Panc1 (cell line): Measurements from ENCODE around the gene FARP2. TPM values are rescaled to one million over a fixed set of nuclear protein-coding genes. Genes with fewer than 3 reads are reported as not detected.

ENCODE experiments used
- ATAC-seq: fragments of 200-7000 bp; cut with Tn5 transposase; 2 replicates; pipeline ENCODE4 v1.9.1; 2020; ENCODE audit warnings: mild to moderate bottlenecking, moderate library complexity
- BruUV-seq: library from RNA; stranded (reverse); fragments of 400-500 nt; replicated peaks from 2 replicates; lab custom pipeline; 2021; lab: Mats Ljungman, UMichigan
- CTCF ChIA-PET: fragments of 300-600 bp; sonication (Branson Sonifier 250); formaldehyde crosslinking; loops from one replicate; lab custom pipeline; 2022; ENCODE audit warnings: antibody characterized with exemption; lab: Charles Lee
- POLR2A ChIA-PET: fragments of 300-600 bp; sonication (Branson Sonifier 250); formaldehyde crosslinking; loops from one replicate; lab custom pipeline; 2022; ENCODE audit warnings: antibody characterized with exemption; lab: Charles Lee
- DNase-seq: peaks from one replicate; pipeline ENCODE4 v3.0.0-alpha.2; 2010; ENCODE audit warnings: low read depth, low spot score
- H3K27ac ChIP-seq: 2 replicates; pipeline ENCODE4 v1.5.1; 2011; ENCODE audit warnings: mild to moderate bottlenecking, low read length, inconsistent platforms
- H3K27me3 ChIP-seq: fragments of 200-500 bp; sonication (Bioruptor generic); 2 replicates; pipeline ENCODE4 v1.6.0; 2014; ENCODE audit warnings: low read length, inconsistent platforms; ENCODE audit not compliant: control insufficient read depth, insufficient read depth
- H3K36me3 ChIP-seq: fragments of 200-500 bp; sonication (Bioruptor generic); 2 replicates; pipeline ENCODE4 v1.5.1; 2014; ENCODE audit warnings: inconsistent platforms, mild to moderate bottlenecking, low read length, moderate library complexity; ENCODE audit not compliant: control insufficient read depth, insufficient read depth
- H3K4me1 ChIP-seq: 2 replicates; pipeline ENCODE4 v1.5.1; 2011; ENCODE audit warnings: inconsistent platforms, mild to moderate bottlenecking, low read length, moderate library complexity; ENCODE audit not compliant: control insufficient read depth, insufficient read depth
- H3K4me3 ChIP-seq, 2 experiments: 2 replicates each; pipeline ENCODE4 v1.5.1; 2011 to 2012; ENCODE audit warnings: low read depth in 2 of 2, low read length in 2 of 2, mild to moderate bottlenecking in 2 of 2, inconsistent platforms in 1 of 2, moderate library complexity in 1 of 2
- H3K9me3 ChIP-seq: fragments of 200-500 bp; sonication (Bioruptor generic); 2 replicates; pipeline ENCODE4 v1.5.1; 2014; ENCODE audit warnings: low read depth, mild to moderate bottlenecking, inconsistent platforms, low read length, moderate library complexity; ENCODE audit not compliant: control insufficient read depth, insufficient read depth
- POLR2AphosphoS5 ChIP-seq: IDR thresholded peaks from 2 replicates; pipeline ENCODE4 v1.6.1; 2012; ENCODE audit warnings: mild to moderate bottlenecking, low read depth, low read length, moderate library complexity
- SIN3A ChIP-seq: IDR thresholded peaks from 2 replicates; pipeline ENCODE4 v1.6.1; 2012; ENCODE audit warnings: low read depth, mild to moderate bottlenecking, low read length, moderate library complexity, borderline replicate concordance; ENCODE audit not compliant: insufficient read depth
- TCF7L2 ChIP-seq: IDR thresholded peaks from 2 replicates; pipeline ENCODE4 v1.6.1; 2011; ENCODE audit warnings: mild to moderate bottlenecking, low read depth, low read length, inconsistent platforms
- in situ Hi-C: cut with HindIII; loops from 2 replicates; pipeline ENCODE4 v1.10.0; 2016; ENCODE audit warnings: low sequenced_read_pairs, low pct_unique_long_range_greater_than_20kb
- intact Hi-C: fragments of 100-400 bp; cut with micrococcal nuclease; formaldehyde crosslinking; loops from one replicate; pipeline ENCODE4 v1.10.0; 2022; ENCODE audit not compliant: unreplicated experiment
- total RNA-seq: library from RNA; stranded (reverse); gene quantifications from one replicate; pipeline ENCODE4 v1.2.1, GENCODE V29; 2021; ENCODE audit not compliant: unreplicated experiment
- TF ChIP-seq, protein P1 (sequence below), 2 experiments: IDR thresholded peaks; 2 replicates each; pipeline ENCODE4 v1.6.1; 2011 to 2012; ENCODE audit warnings: low read depth in 2 of 2, control low read depth in 1 of 2, low read length in 1 of 2, mild to moderate bottlenecking in 1 of 2, moderate library complexity in 1 of 2; ENCODE audit not compliant: insufficient read depth in 1 of 2
- TF ChIP-seq, protein P2 (sequence below): fragments of 450-650 bp; IDR thresholded peaks from 2 replicates; pipeline ENCODE4 v1.5.1; 2017; ENCODE audit warnings: mild to moderate bottlenecking

FARP2 gene
- total RNA-seq, 1 experiment from 2014 or later = 80.3 TPM

DNA sequence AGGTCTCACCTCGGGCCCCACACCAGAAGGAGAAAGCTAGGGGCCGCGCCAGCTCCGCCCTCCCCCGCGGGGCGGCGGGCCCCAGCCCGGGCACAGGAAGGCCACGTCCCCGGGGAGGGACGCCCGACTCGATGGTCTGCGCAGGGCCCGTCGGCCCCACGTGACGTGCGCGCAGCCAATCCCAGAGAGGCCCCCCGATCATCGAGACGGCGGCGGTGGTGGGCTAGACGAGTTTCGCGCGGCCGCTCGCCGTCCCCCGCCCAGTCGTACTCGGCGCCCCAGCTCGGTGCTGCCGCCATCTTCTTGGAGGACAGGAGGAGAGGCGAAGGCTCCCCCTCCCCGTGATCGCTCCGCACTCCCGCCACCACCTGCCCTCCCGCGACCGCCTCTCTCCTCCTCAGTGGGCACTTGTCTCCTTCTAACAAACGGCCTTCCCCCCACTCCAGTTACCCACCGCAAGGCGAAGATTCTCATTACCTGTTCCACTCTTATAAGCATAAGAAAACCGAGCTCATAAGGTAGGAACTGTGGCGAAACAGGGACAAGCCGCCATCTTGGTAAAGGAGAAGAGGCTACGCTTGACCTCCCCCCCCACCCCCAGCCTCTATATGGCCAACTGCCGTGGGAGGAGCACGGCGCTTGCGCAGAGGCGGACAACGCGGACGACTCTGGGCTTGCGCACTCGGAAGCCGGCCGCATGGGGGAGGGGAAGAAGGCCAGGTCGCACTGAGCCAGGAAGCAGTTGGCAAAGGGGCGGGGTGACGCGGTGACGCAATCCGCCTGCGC is 40.8 kb upstream of the FARP2 start, which contains the start of gene HDLBP:
HDLBP (minus strand) TSS at position 580 of the 786 bp plus-strand sequence. CDS start 48,803 bp downstream, outside the sequence.
- intact Hi-C loops = no loop called here
- POLR2A ChIA-PET = interaction anchor here (0.6 to 1.2 kb wide), 3 partner anchors 22 to 316 kb away, joined by 3 to 8 read pairs (median 4); no protein-coding TSS in a partner anchor

DNA sequence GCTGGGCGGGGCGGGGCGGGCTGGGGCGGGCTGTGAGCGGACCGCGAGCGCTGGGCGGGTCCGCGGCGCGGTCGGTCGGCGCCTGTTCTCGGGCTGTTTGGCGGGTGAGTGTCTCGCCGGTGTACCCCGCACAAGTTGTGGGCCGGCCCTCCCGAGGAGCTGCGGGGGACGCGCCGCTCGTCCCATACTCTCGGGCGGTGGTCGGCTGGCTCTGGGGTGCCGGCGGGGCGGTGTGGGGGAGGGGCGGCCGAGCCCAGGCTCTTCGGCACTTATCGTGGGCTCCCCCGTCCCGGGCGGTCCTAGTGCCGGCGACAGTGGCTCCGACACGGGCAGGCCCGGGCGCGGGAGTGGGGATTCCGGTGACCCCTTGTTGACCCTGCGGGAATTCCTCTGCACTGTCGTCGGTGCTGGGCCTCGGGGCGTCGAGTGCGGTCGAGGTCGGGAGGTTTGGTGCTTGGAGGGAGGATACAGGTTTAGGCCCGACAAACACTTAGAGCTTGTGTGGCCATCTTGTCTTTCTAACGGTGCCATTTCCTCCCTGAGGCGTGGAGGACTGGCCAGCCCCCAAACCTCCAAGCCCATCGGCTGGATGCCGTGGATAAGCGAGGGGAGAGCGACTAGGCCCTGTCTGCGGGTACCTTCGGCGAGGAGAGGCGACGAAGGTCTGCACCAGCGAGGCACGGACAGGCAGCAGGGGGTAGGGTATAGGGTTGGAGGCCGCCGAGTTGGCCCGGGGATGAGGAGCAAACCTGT is 40.0 kb upstream of the FARP2 start, which contains the start of gene SEPTIN2:
SEPTIN2 (plus strand) TSS at position 47 of the 753 bp plus-strand sequence. CDS start 8,308 bp downstream, outside the sequence.
- TF ChIP-seq TCF7L2 = no peak
- no peak; the same call in none of the 2 replicates for TF ChIP-seq POLR2AphosphoS5
- no peak for TF ChIP-seq SIN3A
- TF ChIP-seq, protein P1, sequence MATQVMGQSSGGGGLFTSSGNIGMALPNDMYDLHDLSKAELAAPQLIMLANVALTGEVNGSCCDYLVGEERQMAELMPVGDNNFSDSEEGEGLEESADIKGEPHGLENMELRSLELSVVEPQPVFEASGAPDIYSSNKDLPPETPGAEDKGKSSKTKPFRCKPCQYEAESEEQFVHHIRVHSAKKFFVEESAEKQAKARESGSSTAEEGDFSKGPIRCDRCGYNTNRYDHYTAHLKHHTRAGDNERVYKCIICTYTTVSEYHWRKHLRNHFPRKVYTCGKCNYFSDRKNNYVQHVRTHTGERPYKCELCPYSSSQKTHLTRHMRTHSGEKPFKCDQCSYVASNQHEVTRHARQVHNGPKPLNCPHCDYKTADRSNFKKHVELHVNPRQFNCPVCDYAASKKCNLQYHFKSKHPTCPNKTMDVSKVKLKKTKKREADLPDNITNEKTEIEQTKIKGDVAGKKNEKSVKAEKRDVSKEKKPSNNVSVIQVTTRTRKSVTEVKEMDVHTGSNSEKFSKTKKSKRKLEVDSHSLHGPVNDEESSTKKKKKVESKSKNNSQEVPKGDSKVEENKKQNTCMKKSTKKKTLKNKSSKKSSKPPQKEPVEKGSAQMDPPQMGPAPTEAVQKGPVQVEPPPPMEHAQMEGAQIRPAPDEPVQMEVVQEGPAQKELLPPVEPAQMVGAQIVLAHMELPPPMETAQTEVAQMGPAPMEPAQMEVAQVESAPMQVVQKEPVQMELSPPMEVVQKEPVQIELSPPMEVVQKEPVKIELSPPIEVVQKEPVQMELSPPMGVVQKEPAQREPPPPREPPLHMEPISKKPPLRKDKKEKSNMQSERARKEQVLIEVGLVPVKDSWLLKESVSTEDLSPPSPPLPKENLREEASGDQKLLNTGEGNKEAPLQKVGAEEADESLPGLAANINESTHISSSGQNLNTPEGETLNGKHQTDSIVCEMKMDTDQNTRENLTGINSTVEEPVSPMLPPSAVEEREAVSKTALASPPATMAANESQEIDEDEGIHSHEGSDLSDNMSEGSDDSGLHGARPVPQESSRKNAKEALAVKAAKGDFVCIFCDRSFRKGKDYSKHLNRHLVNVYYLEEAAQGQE (IDR thresholded peaks at IDR 0.05; ENCODE audit: insufficient read depth in 1 of 2, low read depth in 2 of 2, low read length in 1 of 2) = no peak
- TF ChIP-seq, protein P2, sequence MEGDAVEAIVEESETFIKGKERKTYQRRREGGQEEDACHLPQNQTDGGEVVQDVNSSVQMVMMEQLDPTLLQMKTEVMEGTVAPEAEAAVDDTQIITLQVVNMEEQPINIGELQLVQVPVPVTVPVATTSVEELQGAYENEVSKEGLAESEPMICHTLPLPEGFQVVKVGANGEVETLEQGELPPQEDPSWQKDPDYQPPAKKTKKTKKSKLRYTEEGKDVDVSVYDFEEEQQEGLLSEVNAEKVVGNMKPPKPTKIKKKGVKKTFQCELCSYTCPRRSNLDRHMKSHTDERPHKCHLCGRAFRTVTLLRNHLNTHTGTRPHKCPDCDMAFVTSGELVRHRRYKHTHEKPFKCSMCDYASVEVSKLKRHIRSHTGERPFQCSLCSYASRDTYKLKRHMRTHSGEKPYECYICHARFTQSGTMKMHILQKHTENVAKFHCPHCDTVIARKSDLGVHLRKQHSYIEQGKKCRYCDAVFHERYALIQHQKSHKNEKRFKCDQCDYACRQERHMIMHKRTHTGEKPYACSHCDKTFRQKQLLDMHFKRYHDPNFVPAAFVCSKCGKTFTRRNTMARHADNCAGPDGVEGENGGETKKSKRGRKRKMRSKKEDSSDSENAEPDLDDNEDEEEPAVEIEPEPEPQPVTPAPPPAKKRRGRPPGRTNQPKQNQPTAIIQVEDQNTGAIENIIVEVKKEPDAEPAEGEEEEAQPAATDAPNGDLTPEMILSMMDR = no peak
- in situ Hi-C loops = no loop called here
- BruUV-seq = no TSS peak
- Histone ChIP-seq H3K27me3 (no peaks in the 10 kb centered on the region), H3K36me3 (peaks cover 8% of the 10 kb centered on the region), H3K4me1 (peaks cover 57% of the 10 kb centered on the region), H3K4me3 (peak within 1 kb of the TSS; percentile 88 to 99), H3K9me3 (no peaks in the 10 kb centered on the region), H3K27ac (peak within 1 kb of the TSS; percentile 99)
- ChIA-PET POLR2A (interaction anchor here (0.6 to 1.2 kb wide), 2 partner anchors 22 to 41 kb away, joined by 4 to 8 read pairs; no protein-coding TSS in a partner anchor), CTCF (interaction anchor here (0.6 kb wide), 1 partner anchor 729 kb away, joined by 9 read pairs; no protein-coding TSS in a partner anchor)
- peak; percentile 64 for ATAC-seq
- DNase-seq = no peak
- intact Hi-C loops = no loop called here

More for the DNA sequence above, 40.8 kb upstream of the FARP2 start, which contains the start of gene HDLBP:
- Histone ChIP-seq H3K4me3 (peak within 1 kb of the TSS; percentile 88 to 99), H3K27me3 (no peaks in the 10 kb centered on the region), H3K36me3 (peaks cover 8% of the 10 kb centered on the region), H3K27ac (peak within 1 kb of the TSS; percentile 99), H3K9me3 (no peaks in the 10 kb centered on the region), H3K4me1 (peaks cover 56% of the 10 kb centered on the region)
- in situ Hi-C loops = no loop called here
- ATAC-seq = peak; percentile 92
- peak; percentile 94 for DNase-seq
- BruUV-seq = no TSS peak
- CTCF ChIA-PET = interaction anchor here (0.6 kb wide), 2 partner anchors 74 to 728 kb away, joined by 3 to 9 read pairs; no protein-coding TSS in a partner anchor
- TF ChIP-seq TCF7L2 = no peak
- TF ChIP-seq, protein P1 (IDR thresholded peaks at IDR 0.05; ENCODE audit: insufficient read depth in 1 of 2, low read depth in 2 of 2, low read length in 1 of 2) = peak in 1 of 2 experiments; percentile 14; a peak in 1 of 4 replicates
- peak; percentile 72; the same call in 1 of the 2 replicates for TF ChIP-seq SIN3A
- TF ChIP-seq, protein P2 = peak; percentile 84
- peak; percentile 86 for TF ChIP-seq POLR2AphosphoS5
